HepG2 (cell line): ENCODE results near the gene PRMT2. TPM values are rescaled to one million over a fixed set of nuclear protein-coding genes. Genes with fewer than 3 reads are reported as not detected.

ENCODE experiments used
- CBX2 ChIP-seq, 2 experiments: fragments of 200-600 bp in 1 of 2; sonication (generic); formaldehyde crosslinking in 1 of 2; IDR thresholded peaks; 2 replicates each; pipeline versions ENCODE4 v1.7.0 to v1.8.1; 2018 to 2022; ENCODE audit warnings: low read depth in 2 of 2, low read length in 1 of 2, mild to moderate bottlenecking in 1 of 2, missing genetic modification reagents in 1 of 2
- GATAD2A ChIP-seq: IDR thresholded peaks from 2 replicates; pipeline ENCODE4 v1.6.1; 2016
- GRHL1 ChIP-seq: sonication (generic); formaldehyde crosslinking; conservative IDR thresholded peaks from 2 replicates; pipeline ENCODE4 v1.8.0; 2022; ENCODE audit warnings: missing genetic modification reagents
- HMG20A ChIP-seq: IDR thresholded peaks from 2 replicates; pipeline ENCODE4 v1.6.1; 2016; ENCODE audit warnings: borderline replicate concordance
- IRX3 ChIP-seq: sonication (generic); formaldehyde crosslinking; IDR thresholded peaks from 2 replicates; pipeline ENCODE4 v1.8.1; 2023; ENCODE audit warnings: mild to moderate bottlenecking, low read depth, missing genetic modification reagents, borderline replicate concordance
- KAT2B ChIP-seq: fragments of 150-350 bp; IDR thresholded peaks from 2 replicates; pipeline ENCODE4 v1.6.1; 2014; ENCODE audit warnings: low read depth, low read length, borderline replicate concordance
- KLF13 ChIP-seq: sonication (generic); formaldehyde crosslinking; IDR thresholded peaks from 2 replicates; pipeline ENCODE4 v1.4.0; 2020; ENCODE audit warnings: mild to moderate bottlenecking, missing genetic modification reagents
- MEIS1 ChIP-seq: sonication (generic); formaldehyde crosslinking; IDR thresholded peaks from 2 replicates; pipeline ENCODE4 v1.9.0; 2021; ENCODE audit warnings: mild to moderate bottlenecking, missing genetic modification reagents, moderate library complexity, borderline replicate concordance
- NFKBIZ ChIP-seq: IDR thresholded peaks from 2 replicates; pipeline ENCODE4 v1.6.1; 2018; ENCODE audit warnings: missing genetic modification reagents, missing compliant biosample characterization
- POLR2A ChIP-seq, 2 experiments: IDR thresholded peaks; 2 replicates each; pipeline ENCODE4 v1.6.1; 2011; ENCODE audit warnings: low read depth in 2 of 2, low read length in 2 of 2, mild to moderate bottlenecking in 1 of 2, moderate library complexity in 1 of 2; ENCODE audit not compliant: insufficient read depth in 1 of 2
- RFX3 ChIP-seq: IDR thresholded peaks from 2 replicates; pipeline ENCODE4 v1.6.1; 2016; ENCODE audit warnings: missing biosample characterization, missing genetic modification reagents
- SOX6 ChIP-seq, 2 experiments: fragments of 450-650 bp in 1 of 2; sonication (generic) in 1 of 2; formaldehyde crosslinking in 1 of 2; IDR thresholded peaks; 2 replicates each; pipeline versions ENCODE4 v1.4.0 to v1.6.1; 2017 to 2020; ENCODE audit warnings: antibody characterized with exemption in 1 of 2, mild to moderate bottlenecking in 1 of 2, missing genetic modification reagents in 1 of 2
- SRF ChIP-seq: IDR thresholded peaks from 2 replicates; pipeline ENCODE4 v1.6.1; 2011; ENCODE audit warnings: mild to moderate bottlenecking, low read depth, low read length, moderate library complexity
- TARDBP ChIP-seq: sonication (generic); formaldehyde crosslinking; IDR thresholded peaks from 2 replicates; pipeline ENCODE4 v1.8.0; 2022; ENCODE audit warnings: mild to moderate bottlenecking, missing genetic modification reagents
- TEAD3 ChIP-seq: optimal IDR thresholded peaks from 2 replicates; pipeline ENCODE3; 2016; ENCODE audit warnings: borderline replicate concordance
- ZNF101 ChIP-seq: sonication (generic); formaldehyde crosslinking; IDR thresholded peaks from 2 replicates; pipeline ENCODE4 v1.4.0; 2020; ENCODE audit warnings: mild to moderate bottlenecking, low read depth, missing genetic modification reagents, borderline replicate concordance
- ZNF296 ChIP-seq: sonication (generic); formaldehyde crosslinking; conservative IDR thresholded peaks from 2 replicates; pipeline ENCODE4 v1.5.0; 2020; ENCODE audit warnings: mild to moderate bottlenecking, missing genetic modification reagents
- ZNF496 ChIP-seq: sonication (generic); formaldehyde crosslinking; IDR thresholded peaks from 2 replicates; pipeline ENCODE4 v1.8.1; 2023; ENCODE audit warnings: mild to moderate bottlenecking, moderate library complexity, missing genetic modification reagents; ENCODE audit not compliant: insufficient replicate concordance
- ZNF549 ChIP-seq: sonication (generic); formaldehyde crosslinking; IDR thresholded peaks from 2 replicates; pipeline ENCODE4 v1.5.0; 2020; ENCODE audit warnings: missing genetic modification reagents
- ZNF609 ChIP-seq: sonication (generic); formaldehyde crosslinking; IDR thresholded peaks from 2 replicates; pipeline ENCODE4 v1.4.0; 2020; ENCODE audit warnings: mild to moderate bottlenecking, missing genetic modification reagents, borderline replicate concordance
- ZNF670 ChIP-seq: sonication (generic); formaldehyde crosslinking; IDR thresholded peaks from 2 replicates; pipeline ENCODE4 v1.8.0; 2022; ENCODE audit warnings: mild to moderate bottlenecking, missing genetic modification reagents, borderline replicate concordance
- ZNF672 ChIP-seq: sonication (generic); formaldehyde crosslinking; IDR thresholded peaks from 2 replicates; pipeline ENCODE4 v1.8.1; 2022; ENCODE audit warnings: missing genetic modification reagents
- ZNF841 ChIP-seq: sonication (generic); formaldehyde crosslinking; IDR thresholded peaks from 2 replicates; pipeline ENCODE4 v1.8.1; 2023; ENCODE audit warnings: missing genetic modification reagents, borderline replicate concordance
- ZSCAN29 ChIP-seq: sonication (generic); formaldehyde crosslinking; conservative IDR thresholded peaks from 2 replicates; pipeline ENCODE4 v1.4.0; 2020; ENCODE audit warnings: mild to moderate bottlenecking, missing genetic modification reagents
- polyA plus RNA-seq, 8 experiments: library from polyadenylated mRNA; depleted of rRNA in 3 of 8; stranded (reverse) in 7 of 8; unstranded in 1 of 8; fragments of >200 nt; fragmentation: Illumina TruSeq in 4 of 8; extraction: Trizol in 4 of 8; gene quantifications; 2 replicates each; pipeline versions ENCODE4 v1.2.1 to v1.2.3, GENCODE V29; 2011 to 2016; ENCODE audit warnings: low read depth in 4 of 8, missing spikeins in 1 of 8, mixed read lengths in 1 of 8; ENCODE audit not compliant: insufficient read depth in 1 of 8
- total RNA-seq, 5 experiments: library from RNA; depleted of rRNA; stranded (reverse); fragments of >200 nt; fragmentation: Illumina TruSeq; extraction: Trizol; gene quantifications; 2 replicates each; pipeline ENCODE4 v1.2.3, GENCODE V29; 2016; ENCODE audit warnings: low read depth in 1 of 5

PRMT2 gene
- total and polyA plus RNA-seq, 2 of the 13 experiments (the other 11 are each of a cell fraction or from before 2014, with no cell fraction given): 54.4 to 78.8 TPM

- no peak for TF ChIP-seq ZNF672 (CRISPR knock-in tag)
- peak; percentile 96 for TF ChIP-seq RFX3
- no peak for TF ChIP-seq ZNF549
- peak; percentile 63; the same call in 1 of the 2 replicates for TF ChIP-seq GATAD2A (CRISPR knock-in tag)
- TF ChIP-seq ZNF609: no peak
- no peak for TF ChIP-seq ZNF496 (CRISPR knock-in tag)
- no peak for TF ChIP-seq SRF
- TF ChIP-seq ZNF101: no peak
- no peak for TF ChIP-seq KLF13 (CRISPR knock-in tag)
- no peak; the same call in 1 of the 2 replicates for TF ChIP-seq HMG20A
- TF ChIP-seq IRX3 (CRISPR knock-in tag): no peak
- no peak for TF ChIP-seq SOX6 (IDR thresholded peaks at IDR 0.05)
- TF ChIP-seq SOX6 (CRISPR knock-in tag; IDR thresholded peaks at IDR 0.05): peak; percentile 36
- TF ChIP-seq ZNF670 (CRISPR knock-in tag): no peak
- no peak for TF ChIP-seq ZNF841 (CRISPR knock-in tag)
- TF ChIP-seq GRHL1: no peak
- peak; percentile 63 for TF ChIP-seq TEAD3 (CRISPR knock-in tag)
- TF ChIP-seq MEIS1 (CRISPR knock-in tag): no peak
- no peak for TF ChIP-seq ZSCAN29 (CRISPR knock-in tag)
- no peak for TF ChIP-seq KAT2B
- TF ChIP-seq POLR2A (IDR thresholded peaks at IDR 0.05; ENCODE audit: insufficient read depth in 1 of 2, low read depth in 2 of 2, low read length in 2 of 2): no peak
- no peak for TF ChIP-seq NFKBIZ
- TF ChIP-seq TARDBP: peak; percentile 33; the same call in 1 of the 2 replicates
- no peak for TF ChIP-seq ZNF296 (CRISPR knock-in tag)
- no peak for TF ChIP-seq CBX2 (IDR thresholded peaks at IDR 0.05; ENCODE audit: low read depth, low read length)
- TF ChIP-seq CBX2 (CRISPR knock-in tag; IDR thresholded peaks at IDR 0.05; ENCODE audit: low read depth): no peak
Measured at GRCh38 chr21:46598581-46599572, 36.6 kb upstream of the PRMT2 start (continued).
